Skeletal muscle tissue (tissue), 4 donors: Measurements from ENCODE around the gene PLA2G2C. TPM values are rescaled to one million over a fixed set of nuclear protein-coding genes. Genes with fewer than 3 reads are reported as not detected.

Experiments
- H3K27ac ChIP-seq: one replicate; pipeline ENCODE4 v1.7.0; 2013; ENCODE audit warnings: mild to moderate bottlenecking, low read depth, low read length, inconsistent platforms
- H3K27me3 ChIP-seq, 3 donors: one replicate each; pipeline ENCODE4 v1.7.0; 2013; ENCODE audit warnings: low read length in 3 of 3; ENCODE audit not compliant: control insufficient read depth in 3 of 3, insufficient read depth in 3 of 3
- H3K36me3 ChIP-seq, 3 donors: one replicate each; pipeline ENCODE4 v1.7.0; 2013; ENCODE audit warnings: low read length in 3 of 3; ENCODE audit not compliant: control insufficient read depth in 3 of 3, insufficient read depth in 3 of 3
- H3K4me1 ChIP-seq, 3 donors: one replicate each; pipeline ENCODE4 v1.7.0; 2013; ENCODE audit warnings: low read length in 3 of 3, mild to moderate bottlenecking in 3 of 3; ENCODE audit not compliant: control insufficient read depth in 3 of 3, insufficient read depth in 3 of 3
- H3K4me3 ChIP-seq, 3 donors: one replicate each; pipeline ENCODE4 v1.7.0; 2013; ENCODE audit warnings: low read length in 3 of 3
- H3K9ac ChIP-seq, 3 donors: one replicate each; pipeline ENCODE4 v1.7.0; 2013; ENCODE audit warnings: low read length in 3 of 3, mild to moderate bottlenecking in 3 of 3, moderate library complexity in 2 of 3, low read depth in 1 of 3
- H3K9me3 ChIP-seq, 3 donors: one replicate each; pipeline ENCODE4 v1.7.0; 2013; ENCODE audit warnings: low read length in 3 of 3; ENCODE audit not compliant: control insufficient read depth in 3 of 3
- total RNA-seq: library from RNA; depleted of rRNA; stranded (reverse); fragments of >200 nt; gene quantifications from one replicate; pipeline ENCODE4 v1.2.3, GENCODE V29; 2014
- donor health status: Osteomylitis.

Gene PLA2G2C
- total RNA-seq, 1 donor from 2014 or later: not detected

- H3K36me3 ChIP-seq: no peaks in the 10 kb centered on the region
Measured at GRCh38 chr1:20126041-20126805, 60.1 kb downstream of the PLA2G2C start.

GRCh38 chr1:20125100-20125499 lies 61.2 kb downstream of the PLA2G2C start:
- Histone ChIP-seq H3K4me1 (peaks cover 0 to 4% (median 4%) of the 10 kb centered on the region in 3 donors), H3K4me3 (no peak overlapping the region), H3K36me3 (no peaks in the 10 kb centered on the region), H3K9me3 (no peaks in the 10 kb centered on the region), H3K27me3 (peaks cover 5 to 16% (median 8%) of the 10 kb centered on the region in 3 donors), H3K27ac (no peak overlapping the region), H3K9ac (no peak overlapping the region)

More at GRCh38 chr1:20126041-20126805, 60.1 kb downstream of the PLA2G2C start:
- Histone ChIP-seq H3K27ac (no peak overlapping the region), H3K9me3 (no peaks in the 10 kb centered on the region), H3K4me3 (no peak overlapping the region), H3K27me3 (peaks cover 5 to 10% (median 8%) of the 10 kb centered on the region in 3 donors), H3K9ac (no peak overlapping the region), H3K4me1 (peaks cover 0 to 4% (median 4%) of the 10 kb centered on the region in 3 donors)

- Histone ChIP-seq H3K9me3 (no peaks in the 10 kb centered on the region), H3K4me3 (no peak overlapping the region), H3K27ac (no peak overlapping the region), H3K4me1 (peaks cover 0 to 4% (median 4%) of the 10 kb centered on the region in 3 donors), H3K36me3 (no peaks in the 10 kb centered on the region), H3K27me3 (peaks cover 5 to 16% (median 8%) of the 10 kb centered on the region in 3 donors), H3K9ac (no peak overlapping the region)
Measured at GRCh38 chr1:20124456-20125057, 61.8 kb downstream of the PLA2G2C start.

- no peak overlapping the region for H3K9ac ChIP-seq
- no peaks in the 10 kb centered on the region for H3K9me3 ChIP-seq
- no peaks in the 10 kb centered on the region for H3K36me3 ChIP-seq
- no peak overlapping the region for H3K27ac ChIP-seq
- no peak overlapping the region for H3K4me3 ChIP-seq
- H3K27me3 ChIP-seq: peaks cover 7 to 19% (median 8%) of the 10 kb centered on the region in 3 donors
- H3K4me1 ChIP-seq: peaks cover 0 to 4% (median 4%) of the 10 kb centered on the region in 3 donors
Measured at GRCh38 chr1:20123722-20124455, 62.4 kb downstream of the PLA2G2C start.

- Histone ChIP-seq H3K27me3 (peaks cover 7 to 23% (median 8%) of the 10 kb centered on the region in 3 donors), H3K4me3 (no peak overlapping the region), H3K9ac (no peak overlapping the region), H3K4me1 (peaks cover 0 to 4% (median 4%) of the 10 kb centered on the region in 3 donors), H3K36me3 (no peaks in the 10 kb centered on the region), H3K9me3 (no peaks in the 10 kb centered on the region), H3K27ac (no peak overlapping the region)
Measured at GRCh38 chr1:20120796-20121195, 65.5 kb downstream of the PLA2G2C start.

GRCh38 chr1:20119347-20119746 lies 67.0 kb downstream of the PLA2G2C start, which contains the start of gene PLA2G2D:
PLA2G2D (minus strand) TSS chr1:20119536; CDS start chr1:20119498, 38 bp downstream.
- H3K9ac ChIP-seq: no peak within 1 kb of the TSS
- H3K4me3 ChIP-seq: no peak within 1 kb of the TSS
- H3K27ac ChIP-seq: no peak within 1 kb of the TSS
- H3K27me3 ChIP-seq: peaks cover 8 to 28% (median 10%) of the 10 kb centered on the region in 3 donors
- H3K36me3 ChIP-seq: no peaks in the 10 kb centered on the region
- H3K4me1 ChIP-seq: peaks cover 0 to under 1% (median 0%) of the 10 kb centered on the region in 3 donors
- no peaks in the 10 kb centered on the region for H3K9me3 ChIP-seq

GRCh38 chr1:20117236-20117635 lies 69.1 kb downstream of the PLA2G2C start:
- Histone ChIP-seq H3K27ac (no peak overlapping the region), H3K9me3 (no peaks in the 10 kb centered on the region), H3K36me3 (no peaks in the 10 kb centered on the region), H3K27me3 (peaks cover 8 to 34% (median 27%) of the 10 kb centered on the region in 3 donors), H3K4me3 (no peak overlapping the region), H3K4me1 (no peaks in the 10 kb centered on the region), H3K9ac (no peak overlapping the region)

GRCh38 chr1:20115916-20116315 lies 70.4 kb downstream of the PLA2G2C start:
- no peaks in the 10 kb centered on the region for H3K36me3 ChIP-seq
- H3K4me1 ChIP-seq: no peaks in the 10 kb centered on the region
- H3K9ac ChIP-seq: no peak overlapping the region
- H3K9me3 ChIP-seq: no peaks in the 10 kb centered on the region
- no peak overlapping the region for H3K4me3 ChIP-seq
- no peak overlapping the region for H3K27ac ChIP-seq
- peaks cover 3 to 27% (median 22%) of the 10 kb centered on the region in 3 donors for H3K27me3 ChIP-seq

GRCh38 chr1:20115479-20115878 lies 70.8 kb downstream of the PLA2G2C start:
- no peaks in the 10 kb centered on the region for H3K9me3 ChIP-seq
- H3K36me3 ChIP-seq: no peaks in the 10 kb centered on the region
- H3K27me3 ChIP-seq: peaks cover 3 to 24% (median 22%) of the 10 kb centered on the region in 3 donors
- no peak overlapping the region for H3K27ac ChIP-seq
- H3K4me3 ChIP-seq: no peak overlapping the region
- no peaks in the 10 kb centered on the region for H3K4me1 ChIP-seq
- no peak overlapping the region for H3K9ac ChIP-seq
